K562 (cell line): ENCODE measurements around the gene TSC1. TPM values are rescaled to one million over a fixed set of nuclear protein-coding genes. Genes with fewer than 3 reads are reported as not detected.

Experiments used
- ATAC-seq: fragments of 200-7000 bp; cut with Tn5 transposase; 3 replicates; pipeline ENCODE4 v1.9.1; 2020; ENCODE audit warnings: moderate library complexity
- BruUV-seq: library from RNA; stranded (reverse); fragments of 400-500 nt; replicated peaks from 2 replicates; lab custom pipeline; 2021; lab: Mats Ljungman, UMichigan
- CTCF ChIA-PET: fragments of 300-600 bp; formaldehyde crosslinking; extraction: SDS; loops from one replicate; lab custom pipeline; 2021; ENCODE audit warnings: low intra/inter-chr PET ratio; lab: Yijun Ruan, JAX
- POLR2A ChIA-PET: fragments of 300-600, 350-650 bp; sonication (Branson Sonifier 250); formaldehyde crosslinking; extraction: SDS; loops from one replicate; lab custom pipeline; 2021; ENCODE audit warnings: antibody characterized with exemption, inconsistent platforms; lab: Yijun Ruan, JAX
- DNase-seq, 4 experiments: peaks; one replicate each; pipeline versions ENCODE4 v3.0.0 to v3.0.0-alpha.2; 2011 to 2018; ENCODE audit warnings: low spot score in 3 of 4, mixed read lengths in 3 of 4; ENCODE audit errors: extremely low read depth in 1 of 4
- FAIRE-seq: peaks from 2 replicates; lab custom pipeline; 2011; peaks lifted over from hg19 to GRCh38; lab: Jason Lieb, UNC
- H2AFZ ChIP-seq: 2 replicates; pipeline ENCODE4 v1.6.0; 2011; ENCODE audit warnings: low read depth, low read length, control low read depth, inconsistent platforms
- H3K27ac ChIP-seq: fragments of 200-600 bp; 3 replicates; pipeline ENCODE4 v1.8.0; 2011; ENCODE audit warnings: low read depth, mild to moderate bottlenecking, control low read depth, inconsistent platforms, low read length, moderate library complexity, mixed read lengths; ENCODE audit errors: extremely low read depth
- H3K27me3 ChIP-seq, 2 experiments: fragments of 300-600 bp in 1 of 2; 2 replicates in 1 of 2; 3 replicates in 1 of 2; pipeline versions ENCODE4 v1.6.0 to v1.8.0; 2011; ENCODE audit warnings: inconsistent platforms in 2 of 2, low read length in 2 of 2, mild to moderate bottlenecking in 1 of 2, mixed read lengths in 1 of 2, moderate library complexity in 1 of 2; ENCODE audit not compliant: control insufficient read depth in 2 of 2, insufficient read depth in 2 of 2
- H3K36me3 ChIP-seq: fragments of 300-600 bp; 3 replicates; pipeline ENCODE4 v1.8.0; 2011; ENCODE audit warnings: mild to moderate bottlenecking, low read length, inconsistent platforms; ENCODE audit not compliant: control insufficient read depth, insufficient read depth
- H3K4me1 ChIP-seq, 2 experiments: fragments of 200-600 bp in 1 of 2; replicated peaks in 1 of 2; 2 replicates in 1 of 2; 3 replicates in 1 of 2; pipeline versions ENCODE4 v1.5.1 to v1.8.0; 2011; ENCODE audit warnings: inconsistent platforms in 2 of 2, low read length in 2 of 2, mild to moderate bottlenecking in 1 of 2, mixed read lengths in 1 of 2, moderate library complexity in 1 of 2; ENCODE audit not compliant: control insufficient read depth in 2 of 2, insufficient read depth in 2 of 2
- H3K4me2 ChIP-seq: 2 replicates; pipeline ENCODE4 v1.6.1; 2011; ENCODE audit warnings: low read length, control low read depth, inconsistent platforms, mixed read lengths; ENCODE audit not compliant: insufficient read depth
- H3K4me3 ChIP-seq: fragments of 200-600 bp; sonication (generic), shearing (Covaris generic); 2 replicates; pipeline ENCODE4 v1.5.1; 2016; ENCODE audit warnings: control low read depth, inconsistent platforms
- H3K79me2 ChIP-seq: fragments of 200-600 bp; 3 replicates; pipeline ENCODE4 v1.8.0; 2011; ENCODE audit warnings: low read length, inconsistent platforms; ENCODE audit not compliant: control insufficient read depth, insufficient read depth
- H3K9ac ChIP-seq, 2 experiments: 2 replicates each; pipeline versions ENCODE4 v1.6.0 to v1.6.1; 2011; ENCODE audit warnings: low read depth in 2 of 2, low read length in 2 of 2, control low read depth in 1 of 2, inconsistent platforms in 1 of 2, mild to moderate bottlenecking in 1 of 2, mixed read lengths in 1 of 2; ENCODE audit not compliant: insufficient read depth in 1 of 2
- H3K9me1 ChIP-seq: one replicate; pipeline ENCODE4 v1.6.0; 2011; ENCODE audit warnings: inconsistent platforms, mild to moderate bottlenecking, low read length, moderate library complexity; ENCODE audit not compliant: control insufficient read depth, insufficient read depth
- H3K9me3 ChIP-seq: replicated peaks from 2 replicates; pipeline ENCODE4 v1.5.1; 2011; ENCODE audit warnings: low read depth, low read length, inconsistent platforms; ENCODE audit not compliant: control insufficient read depth, insufficient read depth
- H4K20me1 ChIP-seq: replicated peaks from 2 replicates; pipeline ENCODE4 v1.6.1; 2011; ENCODE audit warnings: low read length, inconsistent platforms, mixed read lengths; ENCODE audit not compliant: control insufficient read depth, insufficient read depth
- ASH1L ChIP-seq: fragments of 450-650 bp; IDR thresholded peaks from 2 replicates; pipeline ENCODE4 v1.6.1; 2018; ENCODE audit warnings: borderline replicate concordance, mild to moderate bottlenecking, low read depth; ENCODE audit not compliant: partially characterized antibody
- CEBPG ChIP-seq, 3 experiments: fragments of 200-800 bp in 1 of 3; sonication (Bioruptor generic) in 1 of 3; sonication (generic) in 1 of 3; formaldehyde crosslinking in 1 of 3; IDR thresholded peaks in 2 of 3; conservative IDR thresholded peaks in 1 of 3; 2 replicates each; pipeline versions ENCODE4 v1.6.1 to v1.8.0; 2016 to 2022; ENCODE audit warnings: missing compliant biosample characterization in 2 of 3, missing genetic modification characterization in 2 of 3, mild to moderate bottlenecking in 1 of 3, missing genetic modification reagents in 1 of 3
- DDX20 ChIP-seq: fragments of 450-650 bp; IDR thresholded peaks from 2 replicates; pipeline ENCODE4 v1.6.1; 2016; ENCODE audit warnings: missing genetic modification characterization, low read depth, mild to moderate bottlenecking, missing compliant biosample characterization, moderate library complexity
- E2F4 ChIP-seq: sonication (generic); formaldehyde crosslinking; IDR thresholded peaks from 2 replicates; pipeline ENCODE4 v1.8.0; 2022; ENCODE audit warnings: mild to moderate bottlenecking, low read depth, missing genetic modification reagents
- FOXA3 ChIP-seq, 2 experiments: fragments of 450-650 bp in 1 of 2; sonication (generic) in 1 of 2; formaldehyde crosslinking; IDR thresholded peaks in 1 of 2; conservative IDR thresholded peaks in 1 of 2; 2 replicates each; pipeline versions ENCODE4 v1.4.0 to v1.8.0; 2020 to 2022; ENCODE audit warnings: mild to moderate bottlenecking in 2 of 2, missing genetic modification reagents in 1 of 2
- FOXP1 ChIP-seq: sonication (generic); formaldehyde crosslinking; IDR thresholded peaks from 2 replicates; pipeline ENCODE4 v1.8.0; 2022; ENCODE audit warnings: mild to moderate bottlenecking, missing genetic modification reagents
- HMG20B ChIP-seq: fragments of 250-450 bp; sonication (Bioruptor Pico); IDR thresholded peaks from 2 replicates; pipeline ENCODE4 v1.5.0; 2021; ENCODE audit warnings: mild to moderate bottlenecking
- HNRNPL ChIP-seq: fragments of 200-400 bp; formaldehyde crosslinking; IDR thresholded peaks from 2 replicates; pipeline ENCODE4 v1.6.1; 2017; ENCODE audit warnings: low read depth, mild to moderate bottlenecking, low read length
- JUN ChIP-seq, 2 experiments: sonication (generic) in 1 of 2; formaldehyde crosslinking in 1 of 2; IDR thresholded peaks; 2 replicates each; pipeline versions ENCODE4 v1.6.1 to v1.8.0; 2012 to 2022; ENCODE audit warnings: borderline replicate concordance in 2 of 2, mild to moderate bottlenecking in 2 of 2, improper control_type of control experiment in 1 of 2, low read depth in 1 of 2, low read length in 1 of 2, missing genetic modification reagents in 1 of 2
- MEIS2 ChIP-seq: fragments of 450-650 bp; IDR thresholded peaks from 2 replicates; pipeline ENCODE4 v1.6.1; 2014; ENCODE audit warnings: mild to moderate bottlenecking; ENCODE audit not compliant: partially characterized antibody
- POLR2G ChIP-seq: fragments of 200-400 bp; formaldehyde crosslinking; IDR thresholded peaks from 2 replicates; pipeline ENCODE4 v1.6.1; 2017; ENCODE audit warnings: low read depth, mild to moderate bottlenecking, antibody characterized with exemption, low read length, moderate library complexity
- PRMT5 ChIP-seq: sonication (generic); formaldehyde crosslinking; IDR thresholded peaks from 2 replicates; pipeline ENCODE4 v1.5.0; 2020; ENCODE audit warnings: missing genetic modification reagents
- SNIP1 ChIP-seq: fragments of 450-650 bp; IDR thresholded peaks from 2 replicates; pipeline ENCODE4 v1.7.1; 2017; ENCODE audit warnings: low read depth, mild to moderate bottlenecking
- TEAD4 ChIP-seq, 2 experiments: sonication (generic) in 1 of 2; formaldehyde crosslinking in 1 of 2; IDR thresholded peaks; 2 replicates each; pipeline versions ENCODE4 v1.6.1 to v1.8.0; 2012 to 2022; ENCODE audit warnings: borderline replicate concordance in 1 of 2, inconsistent platforms in 1 of 2, low read length in 1 of 2, mild to moderate bottlenecking in 1 of 2, missing genetic modification reagents in 1 of 2
- USF1 ChIP-seq: sonication (generic); formaldehyde crosslinking; IDR thresholded peaks from 2 replicates; pipeline ENCODE4 v1.9.0; 2022; ENCODE audit warnings: mild to moderate bottlenecking, missing genetic modification reagents
- XRCC3 ChIP-seq: fragments of 450-650 bp; IDR thresholded peaks from 2 replicates; pipeline ENCODE4 v1.6.1; 2017; ENCODE audit warnings: mild to moderate bottlenecking, moderate library complexity
- ZBTB43 ChIP-seq: sonication (generic); formaldehyde crosslinking; IDR thresholded peaks from 2 replicates; pipeline ENCODE4 v1.8.0; 2023; ENCODE audit warnings: mild to moderate bottlenecking, missing genetic modification reagents
- ZNF143 ChIP-seq: sonication (generic); formaldehyde crosslinking; IDR thresholded peaks from 2 replicates; pipeline ENCODE4 v1.9.0; 2022; ENCODE audit warnings: mild to moderate bottlenecking, missing genetic modification reagents
- WGBS: fragments of 100-300 bp; shearing (Covaris generic); methylation state at CpG from one replicate; pipeline ENCODE4 v1.1.6; 2016; ENCODE audit warnings: low coverage, mixed read lengths; ENCODE audit not compliant: insufficient coverage; ENCODE audit errors: missing lambda C conversion rate; 5-methylcytosine and 5-hydroxymethylcytosine counted together
- in situ Hi-C: fragments of 300-500 bp; cut with MboI; formaldehyde crosslinking; loops from 4 replicates; pipeline ENCODE4 v1.15.0; 2018; ENCODE audit warnings: inconsistent platforms, mixed read lengths
- intact Hi-C: fragments of 100-400 bp; cut with micrococcal nuclease; formaldehyde crosslinking; loops from 2 replicates; pipeline ENCODE4 v1.14.2; 2022
- polyA plus RNA-seq, 8 experiments: library from polyadenylated mRNA; depleted of rRNA in 4 of 8; stranded (reverse) in 5 of 8; unstranded in 3 of 8; fragments of >200 nt; fragmentation: Nextera tagmentation in 2 of 8; fragmentation: Illumina TruSeq in 1 of 8; extraction: Ambion mirVana in 2 of 8; extraction: Trizol in 1 of 8; gene quantifications; 2 replicates each; pipeline versions ENCODE4 v1.2.1 to v1.2.3, GENCODE V29; 2011 to 2014; ENCODE audit warnings: inconsistent platforms in 1 of 8, missing spikeins in 1 of 8
- total RNA-seq, 7 experiments: library from RNA; depleted of rRNA in 6 of 7; stranded (reverse); fragments of >200 nt in 6 of 7; fragmentation: Illumina TruSeq in 2 of 7; extraction: Trizol in 2 of 7; gene quantifications; 2 replicates each; pipeline versions ENCODE4 v1.2.1 to v1.2.3, GENCODE V29; 2011 to 2021; ENCODE audit warnings: low replicate concordance in 1 of 7

The TSC1 gene
- total and polyA plus RNA-seq, 9 of the 15 experiments (the other 6 are each of a cell fraction or from before 2014, with no cell fraction given) = 6.9 to 37.6 (median 18.6) TPM

- Histone ChIP-seq H3K4me3 (no peak overlapping the region), H2AFZ (no peak overlapping the region), H3K9ac (no peak overlapping the region), H3K27ac (peak overlapping the region; percentile 49; the same call in 1 of the 3 replicates), H3K27me3 (no peaks in the 10 kb centered on the region), H3K4me1 (peaks cover 33 to 70% of the 10 kb centered on the region in 2 experiments), H3K36me3 (peaks cover 87% of the 10 kb centered on the region), H4K20me1 (no peaks in the 10 kb centered on the region), H3K79me2 (peaks cover 18% of the 10 kb centered on the region), H3K9me1 (peaks cover 4% of the 10 kb centered on the region), H3K4me2 (no peak overlapping the region), H3K9me3 (no peaks in the 10 kb centered on the region)
- WGBS = 97% methylated on average over 12 of the region's 14 CpGs
- intact Hi-C loops = no loop called here
- FAIRE-seq = no peak
- CTCF ChIA-PET = no interaction called here
- in situ Hi-C loops = no loop called here
- ATAC-seq = no peak
- POLR2A ChIA-PET = interaction anchor here (1.1 kb wide), 1 partner anchor 13 kb away, joined by 4 read pairs; no protein-coding TSS in a partner anchor
- BruUV-seq = no TSS peak
- no peak for DNase-seq
- TF ChIP-seq TEAD4 (IDR thresholded peaks at IDR 0.05; ENCODE audit: low read length) = no peak
- peak; percentile 34; the same call in 1 of the 2 replicates for TF ChIP-seq TEAD4 (CRISPR knock-in tag; IDR thresholded peaks at IDR 0.05; ENCODE audit: borderline replicate concordance)
- no peak for TF ChIP-seq SNIP1
- no peak for TF ChIP-seq ASH1L
- no peak for TF ChIP-seq ZBTB43 (CRISPR knock-in tag)
- no peak for TF ChIP-seq MEIS2
- TF ChIP-seq CEBPG (CRISPR knock-in tag; IDR thresholded peaks at IDR 0.05) = 0 out of 2 replicates have a peak, but pooled peaks have one; percentile 31
- no peak for TF ChIP-seq CEBPG (tag; conservative IDR thresholded peaks at IDR 0.05 in 1 of 2, IDR thresholded peaks at IDR 0.05 in 1 of 2)
- TF ChIP-seq HNRNPL = no peak
- TF ChIP-seq HMG20B (CRISPR knock-in tag) = no peak
- peak in 1 of 2 experiments; percentile 46; a peak in 1 of 4 replicates for TF ChIP-seq FOXA3 (CRISPR knock-in tag; conservative IDR thresholded peaks at IDR 0.05 in 1 of 2, IDR thresholded peaks at IDR 0.05 in 1 of 2)
- TF ChIP-seq ZNF143 = peak; percentile 38; the same call in 1 of the 2 replicates
- TF ChIP-seq USF1 (CRISPR knock-in tag) = peak; percentile 37
- no peak for TF ChIP-seq DDX20 (tag)
- 0 out of 2 replicates have a peak, but pooled peaks have one; percentile 32 for TF ChIP-seq FOXP1 (CRISPR knock-in tag)
- TF ChIP-seq PRMT5 (CRISPR knock-in tag) = no peak
- no peak for TF ChIP-seq JUN (IDR thresholded peaks at IDR 0.05; ENCODE audit: borderline replicate concordance, low read depth, low read length)
- peak; percentile 77; the same call in 1 of the 2 replicates for TF ChIP-seq JUN (CRISPR knock-in tag; IDR thresholded peaks at IDR 0.05; ENCODE audit: borderline replicate concordance)
- 0 out of 2 replicates have a peak, but pooled peaks have one; percentile 47 for TF ChIP-seq E2F4 (CRISPR knock-in tag)
- peak; percentile 65 for TF ChIP-seq POLR2G
- TF ChIP-seq XRCC3 = no peak
Observed at GRCh38 chr9:132990781-132991180, 46.4 kb upstream of the TSC1 start.
